ENCODE measurements around the gene ROBO1.
A peak's percentile ranks its signal among the peaks of the same experiment; 100 is the strongest.

Gene ROBO1

GRCh38 chr3:79018671-79019136 lies 749.1 kb downstream of the ROBO1 start:
- Histone ChIP-seq H3K27me3 (ENCODE audit: control insufficient read depth in 2 of 2, insufficient read depth in 2 of 2, low read length in 2 of 2) (peaks cover 0 to 4% of the 10 kb centered on the region in 2 donors), H3K4me3 (ENCODE audit: low read length in 2 of 2) (peak overlapping the region; percentile 60 to 80), H3K36me3 (ENCODE audit: control insufficient read depth in 2 of 2, insufficient read depth in 2 of 2, low read length in 2 of 2) (no peaks in the 10 kb centered on the region), H3K9ac (ENCODE audit: low read depth in 1 of 2, low read length in 2 of 2) (peak overlapping the region in 1 of 2 donors; percentile 54), H3K4me1 (ENCODE audit: control insufficient read depth in 2 of 2, insufficient read depth in 2 of 2, low read length in 2 of 2) (no peaks in the 10 kb centered on the region), H3K27ac (ENCODE audit: low read depth in 2 of 2, low read length in 2 of 2) (peak overlapping the region; percentile 52 to 60), H3K9me3 (ENCODE audit: control insufficient read depth in 2 of 2, low read length in 2 of 2) (no peaks in the 10 kb centered on the region)

GRCh38 chr3:79018265-79018664 lies 749.5 kb downstream of the ROBO1 start:
- peak overlapping the region; percentile 60 to 80 for H3K4me3 ChIP-seq (ENCODE audit: low read length in 2 of 2)
- no peaks in the 10 kb centered on the region for H3K4me1 ChIP-seq (ENCODE audit: control insufficient read depth in 2 of 2, insufficient read depth in 2 of 2, low read length in 2 of 2)
- H3K9ac ChIP-seq (ENCODE audit: low read depth in 1 of 2, low read length in 2 of 2) = peak overlapping the region; percentile 34 to 54
- no peaks in the 10 kb centered on the region for H3K9me3 ChIP-seq (ENCODE audit: control insufficient read depth in 2 of 2, low read length in 2 of 2)
- H3K27ac ChIP-seq (ENCODE audit: low read depth in 2 of 2, low read length in 2 of 2) = peak overlapping the region; percentile 52 to 60
- peaks cover 0 to 4% of the 10 kb centered on the region in 2 donors for H3K27me3 ChIP-seq (ENCODE audit: control insufficient read depth in 2 of 2, insufficient read depth in 2 of 2, low read length in 2 of 2)
- H3K36me3 ChIP-seq (ENCODE audit: control insufficient read depth in 2 of 2, insufficient read depth in 2 of 2, low read length in 2 of 2) = no peaks in the 10 kb centered on the region

- Histone ChIP-seq H3K27me3 (ENCODE audit: control insufficient read depth in 2 of 2, insufficient read depth in 2 of 2, low read length in 2 of 2) (peaks cover 0 to 4% of the 10 kb centered on the region in 2 donors), H3K9ac (ENCODE audit: low read depth in 1 of 2, low read length in 2 of 2) (no peak overlapping the region), H3K9me3 (ENCODE audit: control insufficient read depth in 2 of 2, low read length in 2 of 2) (no peaks in the 10 kb centered on the region), H3K36me3 (ENCODE audit: control insufficient read depth in 2 of 2, insufficient read depth in 2 of 2, low read length in 2 of 2) (no peaks in the 10 kb centered on the region), H3K27ac (ENCODE audit: low read depth in 2 of 2, low read length in 2 of 2) (no peak overlapping the region), H3K4me3 (ENCODE audit: low read length in 2 of 2) (peak overlapping the region; percentile 60 to 80), H3K4me1 (ENCODE audit: control insufficient read depth in 2 of 2, insufficient read depth in 2 of 2, low read length in 2 of 2) (no peaks in the 10 kb centered on the region)
These were observed 751.0 kb downstream of the ROBO1 start for GRCh38 chr3:79016587-79017376.

- Histone ChIP-seq H3K27ac (ENCODE audit: low read depth in 2 of 2, low read length in 2 of 2) (no peak overlapping the region), H3K9me3 (ENCODE audit: control insufficient read depth in 2 of 2, low read length in 2 of 2) (no peaks in the 10 kb centered on the region), H3K36me3 (ENCODE audit: control insufficient read depth in 2 of 2, insufficient read depth in 2 of 2, low read length in 2 of 2) (no peaks in the 10 kb centered on the region), H3K4me1 (ENCODE audit: control insufficient read depth in 2 of 2, insufficient read depth in 2 of 2, low read length in 2 of 2) (no peaks in the 10 kb centered on the region), H3K27me3 (ENCODE audit: control insufficient read depth in 2 of 2, insufficient read depth in 2 of 2, low read length in 2 of 2) (peaks cover 0 to 4% of the 10 kb centered on the region in 2 donors), H3K9ac (ENCODE audit: low read depth in 1 of 2, low read length in 2 of 2) (no peak overlapping the region), H3K4me3 (ENCODE audit: low read length in 2 of 2) (no peak overlapping the region)
These were observed 751.9 kb downstream of the ROBO1 start for GRCh38 chr3:79015854-79016253.

DNA sequence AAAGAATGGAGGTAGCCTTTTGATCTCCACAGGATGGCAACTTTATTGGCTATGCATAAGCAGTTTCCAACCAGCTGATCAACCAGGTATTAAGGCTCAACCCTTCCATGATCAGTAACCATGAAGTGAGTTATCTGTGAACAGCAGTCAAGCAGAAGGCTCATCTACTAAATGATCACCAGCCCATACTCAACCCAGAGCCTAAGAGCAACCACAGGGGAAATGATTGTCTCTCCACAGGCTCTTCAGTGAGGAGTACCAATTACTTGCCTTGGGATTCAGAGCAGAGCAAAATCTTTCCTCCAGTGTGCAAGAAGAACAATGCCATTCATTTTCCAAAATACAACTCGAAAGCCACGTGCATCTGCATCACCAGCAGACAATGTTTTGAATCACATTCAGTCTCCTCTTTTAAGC lies 754.8 kb downstream of the ROBO1 start:
- Histone ChIP-seq H3K27ac (ENCODE audit: low read depth in 2 of 2, low read length in 2 of 2) (no peak overlapping the region), H3K9me3 (ENCODE audit: control insufficient read depth in 2 of 2, low read length in 2 of 2) (no peaks in the 10 kb centered on the region), H3K4me3 (ENCODE audit: low read length in 2 of 2) (no peak overlapping the region), H3K9ac (ENCODE audit: low read depth in 1 of 2, low read length in 2 of 2) (no peak overlapping the region), H3K27me3 (ENCODE audit: control insufficient read depth in 2 of 2, insufficient read depth in 2 of 2, low read length in 2 of 2) (no peaks in the 10 kb centered on the region), H3K36me3 (ENCODE audit: control insufficient read depth in 2 of 2, insufficient read depth in 2 of 2, low read length in 2 of 2) (no peaks in the 10 kb centered on the region), H3K4me1 (ENCODE audit: control insufficient read depth in 2 of 2, insufficient read depth in 2 of 2, low read length in 2 of 2) (no peaks in the 10 kb centered on the region)

DNA sequence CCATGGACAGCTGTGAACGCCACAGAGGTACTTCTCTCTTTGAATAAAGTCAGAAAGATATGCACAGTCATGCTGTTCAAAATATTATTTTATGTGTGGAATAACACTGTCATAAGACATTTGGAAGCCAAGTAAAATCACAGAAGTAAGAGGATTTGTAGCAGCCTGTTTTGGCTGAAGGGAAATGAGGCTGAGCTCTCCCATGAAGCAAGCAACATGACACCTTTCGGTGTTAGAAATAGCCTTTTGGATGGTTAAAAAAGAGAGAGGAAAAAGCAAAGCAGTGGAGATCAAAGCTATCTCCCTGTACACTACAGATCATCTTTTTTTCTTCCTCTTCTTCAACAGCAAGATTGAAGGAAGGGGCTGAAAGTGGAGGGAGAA lies 755.3 kb downstream of the ROBO1 start:
- H3K4me1 ChIP-seq (ENCODE audit: control insufficient read depth in 2 of 2, insufficient read depth in 2 of 2, low read length in 2 of 2) = no peaks in the 10 kb centered on the region
- no peak overlapping the region for H3K27ac ChIP-seq (ENCODE audit: low read depth in 2 of 2, low read length in 2 of 2)
- no peak overlapping the region for H3K9ac ChIP-seq (ENCODE audit: low read depth in 1 of 2, low read length in 2 of 2)
- no peaks in the 10 kb centered on the region for H3K9me3 ChIP-seq (ENCODE audit: control insufficient read depth in 2 of 2, low read length in 2 of 2)
- H3K27me3 ChIP-seq (ENCODE audit: control insufficient read depth in 2 of 2, insufficient read depth in 2 of 2, low read length in 2 of 2) = no peaks in the 10 kb centered on the region
- H3K4me3 ChIP-seq (ENCODE audit: low read length in 2 of 2) = no peak overlapping the region
- H3K36me3 ChIP-seq (ENCODE audit: control insufficient read depth in 2 of 2, insufficient read depth in 2 of 2, low read length in 2 of 2) = no peaks in the 10 kb centered on the region

- Histone ChIP-seq H3K27ac (ENCODE audit: low read depth in 2 of 2, low read length in 2 of 2) (no peak overlapping the region), H3K9me3 (ENCODE audit: control insufficient read depth in 2 of 2, low read length in 2 of 2) (no peaks in the 10 kb centered on the region), H3K4me1 (ENCODE audit: control insufficient read depth in 2 of 2, insufficient read depth in 2 of 2, low read length in 2 of 2) (no peaks in the 10 kb centered on the region), H3K9ac (ENCODE audit: low read depth in 1 of 2, low read length in 2 of 2) (no peak overlapping the region), H3K4me3 (ENCODE audit: low read length in 2 of 2) (no peak overlapping the region), H3K27me3 (ENCODE audit: control insufficient read depth in 2 of 2, insufficient read depth in 2 of 2, low read length in 2 of 2) (no peaks in the 10 kb centered on the region), H3K36me3 (ENCODE audit: control insufficient read depth in 2 of 2, insufficient read depth in 2 of 2, low read length in 2 of 2) (no peaks in the 10 kb centered on the region)
These were observed 755.8 kb downstream of the ROBO1 start for GRCh38 chr3:79011821-79012529.

DNA sequence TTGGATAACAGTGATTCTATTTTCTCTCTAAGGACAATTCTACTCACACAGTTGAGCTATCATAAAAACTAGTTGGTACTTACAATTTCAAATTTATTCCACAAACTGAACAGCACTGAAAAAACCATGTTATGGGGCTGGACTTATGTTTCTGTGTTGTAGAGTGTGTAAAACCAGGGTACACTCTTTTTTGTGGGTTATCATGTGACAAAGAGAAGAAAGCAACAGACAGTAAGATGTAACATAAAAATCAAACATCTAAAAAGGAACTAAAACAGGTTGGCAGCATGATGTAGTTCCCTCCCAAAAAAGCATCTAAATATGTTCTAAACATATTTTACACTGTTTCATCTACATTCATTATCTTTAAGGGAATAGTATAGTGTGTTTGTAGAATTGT lies 757.9 kb downstream of the ROBO1 start:
- Histone ChIP-seq H3K4me3 (ENCODE audit: low read length in 2 of 2) (no peak overlapping the region), H3K27ac (ENCODE audit: low read depth in 2 of 2, low read length in 2 of 2) (no peak overlapping the region), H3K36me3 (ENCODE audit: control insufficient read depth in 2 of 2, insufficient read depth in 2 of 2, low read length in 2 of 2) (no peaks in the 10 kb centered on the region), H3K27me3 (ENCODE audit: control insufficient read depth in 2 of 2, insufficient read depth in 2 of 2, low read length in 2 of 2) (no peaks in the 10 kb centered on the region), H3K9me3 (ENCODE audit: control insufficient read depth in 2 of 2, low read length in 2 of 2) (no peaks in the 10 kb centered on the region), H3K4me1 (ENCODE audit: control insufficient read depth in 2 of 2, insufficient read depth in 2 of 2, low read length in 2 of 2) (no peaks in the 10 kb centered on the region), H3K9ac (ENCODE audit: low read depth in 1 of 2, low read length in 2 of 2) (no peak overlapping the region)

GRCh38 chr3:79006077-79006476 lies 761.7 kb downstream of the ROBO1 start:
- Histone ChIP-seq H3K4me3 (ENCODE audit: low read length in 2 of 2) (no peak overlapping the region), H3K9me3 (ENCODE audit: control insufficient read depth in 2 of 2, low read length in 2 of 2) (no peaks in the 10 kb centered on the region), H3K36me3 (ENCODE audit: control insufficient read depth in 2 of 2, insufficient read depth in 2 of 2, low read length in 2 of 2) (no peaks in the 10 kb centered on the region), H3K27ac (ENCODE audit: low read depth in 2 of 2, low read length in 2 of 2) (no peak overlapping the region), H3K9ac (ENCODE audit: low read depth in 1 of 2, low read length in 2 of 2) (no peak overlapping the region), H3K4me1 (ENCODE audit: control insufficient read depth in 2 of 2, insufficient read depth in 2 of 2, low read length in 2 of 2) (no peaks in the 10 kb centered on the region), H3K27me3 (ENCODE audit: control insufficient read depth in 2 of 2, insufficient read depth in 2 of 2, low read length in 2 of 2) (no peaks in the 10 kb centered on the region)

GRCh38 chr3:79005084-79005483 lies 762.7 kb downstream of the ROBO1 start:
- no peak overlapping the region for H3K9ac ChIP-seq (ENCODE audit: low read depth in 1 of 2, low read length in 2 of 2)
- H3K4me3 ChIP-seq (ENCODE audit: low read length in 2 of 2) = no peak overlapping the region
- H3K9me3 ChIP-seq (ENCODE audit: control insufficient read depth in 2 of 2, low read length in 2 of 2) = no peaks in the 10 kb centered on the region
- H3K27me3 ChIP-seq (ENCODE audit: control insufficient read depth in 2 of 2, insufficient read depth in 2 of 2, low read length in 2 of 2) = no peaks in the 10 kb centered on the region
- H3K36me3 ChIP-seq (ENCODE audit: control insufficient read depth in 2 of 2, insufficient read depth in 2 of 2, low read length in 2 of 2) = no peaks in the 10 kb centered on the region
- no peaks in the 10 kb centered on the region for H3K4me1 ChIP-seq (ENCODE audit: control insufficient read depth in 2 of 2, insufficient read depth in 2 of 2, low read length in 2 of 2)
- H3K27ac ChIP-seq (ENCODE audit: low read depth in 2 of 2, low read length in 2 of 2) = no peak overlapping the region

Data from mucosa of rectum (tissue), 2 donors.